Measurements from ENCODE around the gene POLR2C. TPM values are rescaled to one million over a fixed set of nuclear protein-coding genes. Genes with fewer than 3 reads are reported as not detected.

The POLR2C gene
- total RNA-seq, 2 donors from 2014 or later, result 72.0 to 88.3 TPM

- Histone ChIP-seq H3K27me3 (ENCODE audit: control insufficient read depth, insufficient read depth, low read length, poor library complexity, severe bottlenecking) (peaks cover 3% of the 10 kb centered on the region), H3K9ac (ENCODE audit: extremely low read depth, low read length, poor library complexity, severe bottlenecking) (no peak overlapping the region), H3K4me1 (ENCODE audit: control insufficient read depth, insufficient read depth, low read length) (peaks cover 6% of the 10 kb centered on the region), H3K27ac (ENCODE audit: low read depth, low read length) (no peak overlapping the region), H3K4me3 (ENCODE audit: low read length) (peak overlapping the region; percentile 77), H3K36me3 (ENCODE audit: control insufficient read depth, insufficient read depth, low read length) (no peaks in the 10 kb centered on the region), H3K9me3 (ENCODE audit: control insufficient read depth, low read length) (no peaks in the 10 kb centered on the region)
- peak overlapping the region; percentile 60 for H3K4me3 Mint-ChIP-seq
- DNase-seq, result peak; percentile 62
- H3K27me3 Mint-ChIP-seq (ENCODE audit: insufficient read depth), result peaks cover 16% of the 10 kb centered on the region
- H3K4me1 Mint-ChIP-seq, result peaks cover 27% of the 10 kb centered on the region
- no peaks in the 10 kb centered on the region for H3K36me3 Mint-ChIP-seq (ENCODE audit: low read depth)
- TF ChIP-seq, protein P1, sequence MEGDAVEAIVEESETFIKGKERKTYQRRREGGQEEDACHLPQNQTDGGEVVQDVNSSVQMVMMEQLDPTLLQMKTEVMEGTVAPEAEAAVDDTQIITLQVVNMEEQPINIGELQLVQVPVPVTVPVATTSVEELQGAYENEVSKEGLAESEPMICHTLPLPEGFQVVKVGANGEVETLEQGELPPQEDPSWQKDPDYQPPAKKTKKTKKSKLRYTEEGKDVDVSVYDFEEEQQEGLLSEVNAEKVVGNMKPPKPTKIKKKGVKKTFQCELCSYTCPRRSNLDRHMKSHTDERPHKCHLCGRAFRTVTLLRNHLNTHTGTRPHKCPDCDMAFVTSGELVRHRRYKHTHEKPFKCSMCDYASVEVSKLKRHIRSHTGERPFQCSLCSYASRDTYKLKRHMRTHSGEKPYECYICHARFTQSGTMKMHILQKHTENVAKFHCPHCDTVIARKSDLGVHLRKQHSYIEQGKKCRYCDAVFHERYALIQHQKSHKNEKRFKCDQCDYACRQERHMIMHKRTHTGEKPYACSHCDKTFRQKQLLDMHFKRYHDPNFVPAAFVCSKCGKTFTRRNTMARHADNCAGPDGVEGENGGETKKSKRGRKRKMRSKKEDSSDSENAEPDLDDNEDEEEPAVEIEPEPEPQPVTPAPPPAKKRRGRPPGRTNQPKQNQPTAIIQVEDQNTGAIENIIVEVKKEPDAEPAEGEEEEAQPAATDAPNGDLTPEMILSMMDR (conservative IDR thresholded peaks at IDR 0.05), result no peak
- H3K9me3 Mint-ChIP-seq, result no peaks in the 10 kb centered on the region
- WGBS, 2 experiments (ENCODE audit: insufficient coverage in 1 of 2, insufficient read length in 1 of 2), result 58 to 59% methylated on average over 7 to 15 of the region's 15 CpGs
- no peak overlapping the region for H3K27ac Mint-ChIP-seq
These were observed 17.7 kb downstream of the POLR2C start for GRCh38 chr16:57479976-57480753.

DNA sequence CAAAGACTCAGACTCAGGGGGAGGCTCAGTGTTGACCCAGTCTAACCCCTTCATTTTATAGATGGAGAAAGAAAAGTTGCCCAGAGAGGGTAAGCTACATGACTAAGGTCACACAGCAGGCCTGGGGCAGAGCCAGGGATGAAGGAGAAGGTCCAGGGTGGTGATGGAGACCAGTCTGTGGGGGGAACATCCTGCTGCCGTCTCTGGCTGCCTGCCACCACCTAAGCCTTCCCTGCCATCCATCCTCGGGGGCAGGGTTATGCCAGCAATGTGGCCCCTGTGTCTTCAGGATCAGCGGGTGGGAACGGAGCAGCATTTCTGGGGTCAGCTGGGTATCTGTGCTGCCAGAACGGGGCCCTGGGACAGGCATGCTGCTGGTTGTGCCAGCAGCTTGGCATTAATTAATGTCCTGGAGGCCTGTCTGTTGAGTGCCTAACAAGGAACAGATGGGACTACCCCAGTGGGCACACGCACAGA, 18.3 kb downstream of the POLR2C start:
- no peaks in the 10 kb centered on the region for H3K9me3 Mint-ChIP-seq
- Histone ChIP-seq H3K36me3 (ENCODE audit: control insufficient read depth, insufficient read depth, low read length) (no peaks in the 10 kb centered on the region), H3K4me1 (ENCODE audit: control insufficient read depth, insufficient read depth, low read length) (peaks cover 6% of the 10 kb centered on the region), H3K9ac (ENCODE audit: extremely low read depth, low read length, poor library complexity, severe bottlenecking) (no peak overlapping the region), H3K27ac (ENCODE audit: low read depth, low read length) (no peak overlapping the region), H3K4me3 (ENCODE audit: low read length) (no peak overlapping the region), H3K27me3 (ENCODE audit: control insufficient read depth, insufficient read depth, low read length, poor library complexity, severe bottlenecking) (peaks cover 5% of the 10 kb centered on the region), H3K9me3 (ENCODE audit: control insufficient read depth, low read length) (no peaks in the 10 kb centered on the region)
- 94 to 97% methylated on average over 5 to 6 of the region's 6 CpGs for WGBS, 2 experiments (ENCODE audit: insufficient coverage in 1 of 2, insufficient read length in 1 of 2)
- TF ChIP-seq, protein P1 (conservative IDR thresholded peaks at IDR 0.05), result no peak
- H3K4me3 Mint-ChIP-seq, result no peak overlapping the region
- DNase-seq, result no peak
- peaks cover 27% of the 10 kb centered on the region for H3K4me1 Mint-ChIP-seq
- no peak overlapping the region for H3K27ac Mint-ChIP-seq
- no peaks in the 10 kb centered on the region for H3K36me3 Mint-ChIP-seq (ENCODE audit: low read depth)
- H3K27me3 Mint-ChIP-seq (ENCODE audit: insufficient read depth), result peaks cover 22% of the 10 kb centered on the region

DNA sequence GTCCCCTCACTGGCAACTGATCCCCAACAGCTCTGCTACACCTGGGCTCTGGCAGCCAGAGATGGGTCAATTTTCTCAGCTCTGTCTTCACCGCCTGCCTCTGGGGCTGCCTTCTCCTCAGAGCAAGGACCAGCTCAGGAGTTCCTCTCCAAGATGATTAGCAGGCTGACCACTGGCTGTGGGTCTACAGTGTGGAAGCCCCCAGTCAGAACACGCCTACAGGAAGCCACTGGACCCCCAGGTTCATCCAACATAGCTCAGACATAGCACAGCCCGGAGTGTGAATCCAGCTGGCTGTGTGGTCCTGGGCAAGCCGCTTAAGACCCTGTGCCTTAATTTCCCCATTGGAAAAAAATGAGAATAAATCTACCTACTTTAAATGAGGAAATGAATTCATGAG, 18.9 kb downstream of the POLR2C start:
- 91 to 93% methylated on average over 4 of the region's 4 CpGs for WGBS, 2 experiments (ENCODE audit: insufficient coverage in 1 of 2, insufficient read length in 1 of 2)
- TF ChIP-seq, protein P1 (conservative IDR thresholded peaks at IDR 0.05), result no peak
- no peak overlapping the region for H3K9ac ChIP-seq (ENCODE audit: extremely low read depth, low read length, poor library complexity, severe bottlenecking)
- peaks cover 24% of the 10 kb centered on the region for H3K27me3 Mint-ChIP-seq (ENCODE audit: insufficient read depth)
- H3K4me1 Mint-ChIP-seq, result peaks cover 27% of the 10 kb centered on the region
- peak; percentile 27 for DNase-seq
- H3K9me3 Mint-ChIP-seq, result no peaks in the 10 kb centered on the region
- no peak overlapping the region for H3K27ac ChIP-seq (ENCODE audit: low read depth, low read length)
- H3K4me1 ChIP-seq (ENCODE audit: control insufficient read depth, insufficient read depth, low read length), result peaks cover 6% of the 10 kb centered on the region
- peaks cover 5% of the 10 kb centered on the region for H3K27me3 ChIP-seq (ENCODE audit: control insufficient read depth, insufficient read depth, low read length, poor library complexity, severe bottlenecking)
- H3K36me3 ChIP-seq (ENCODE audit: control insufficient read depth, insufficient read depth, low read length), result no peaks in the 10 kb centered on the region
- no peaks in the 10 kb centered on the region for H3K9me3 ChIP-seq (ENCODE audit: control insufficient read depth, low read length)
- no peak overlapping the region for H3K27ac Mint-ChIP-seq
- H3K4me3 ChIP-seq (ENCODE audit: low read length), result no peak overlapping the region
- no peak overlapping the region for H3K4me3 Mint-ChIP-seq
- H3K36me3 Mint-ChIP-seq (ENCODE audit: low read depth), result no peaks in the 10 kb centered on the region

All from endodermal cell (in vitro differentiated cells).